ENCODE data around the gene TRIM47.
A peak's percentile ranks its signal among the peaks of the same experiment; 100 is the strongest.

- peak; percentile 56 to 76 (median 60) for TF ChIP-seq CTCF (IDR thresholded peaks at IDR 0.05)
- no peak for TF ChIP-seq POLR2A (IDR thresholded peaks at IDR 0.05)
These were observed 33.2 kb downstream of the TRIM47 start for GRCh38 chr17:75845058-75845711.
